HL-60 (cell line): ENCODE measurements around the gene SEC16B.
"Not testable (repeated sequence)": the region's sequence is repeated elsewhere in the genome, so short reads cannot be mapped to it uniquely, and the experiment has no call there.

Experiments
- DNase-seq, 2 experiments: peaks; one replicate each; pipeline ENCODE4 v3.0.0-alpha.2; 2010 to 2020; ENCODE audit warnings: low read depth in 1 of 2, low spot score in 1 of 2
- H3K27ac ChIP-seq: fragments of 250-450 bp; sonication (Bioruptor Pico); replicated peaks from 2 replicates; pipeline ENCODE4 v1.5.1; 2020; ENCODE audit warnings: mild to moderate bottlenecking, moderate library complexity
- H3K27me3 ChIP-seq: fragments of 250-450 bp; sonication (Bioruptor Pico); 2 replicates; pipeline ENCODE4 v1.5.1; 2021; ENCODE audit warnings: mild to moderate bottlenecking, moderate library complexity; ENCODE audit not compliant: insufficient read depth, poor library complexity, severe bottlenecking
- H3K4me3 ChIP-seq: replicated peaks from 2 replicates; pipeline ENCODE4 v1.5.1; 2011; ENCODE audit warnings: mild to moderate bottlenecking, control low read depth, low read length; ENCODE audit not compliant: insufficient read depth
- CTCF ChIP-seq: IDR thresholded peaks from one replicate; pipeline ENCODE4 v1.5.1; 2011; ENCODE audit warnings: low read length, control low read depth, inconsistent platforms; ENCODE audit not compliant: insufficient read depth
- GABPA ChIP-seq: IDR thresholded peaks from 2 replicates; pipeline ENCODE4 v1.6.1; 2012; ENCODE audit warnings: low read depth
- POLR2AphosphoS5 ChIP-seq: IDR thresholded peaks from 2 replicates; pipeline ENCODE4 v1.6.1; 2012; ENCODE audit warnings: low read depth
- SPI1 ChIP-seq: IDR thresholded peaks from 2 replicates; pipeline ENCODE4 v1.6.1; 2012; ENCODE audit warnings: low read depth, mild to moderate bottlenecking, borderline replicate concordance
- TF ChIP-seq, protein P1 (sequence below): IDR thresholded peaks from 2 replicates; pipeline ENCODE4 v1.6.1; 2012; ENCODE audit warnings: low read depth; ENCODE audit not compliant: insufficient replicate concordance

SEC16B gene

DNA sequence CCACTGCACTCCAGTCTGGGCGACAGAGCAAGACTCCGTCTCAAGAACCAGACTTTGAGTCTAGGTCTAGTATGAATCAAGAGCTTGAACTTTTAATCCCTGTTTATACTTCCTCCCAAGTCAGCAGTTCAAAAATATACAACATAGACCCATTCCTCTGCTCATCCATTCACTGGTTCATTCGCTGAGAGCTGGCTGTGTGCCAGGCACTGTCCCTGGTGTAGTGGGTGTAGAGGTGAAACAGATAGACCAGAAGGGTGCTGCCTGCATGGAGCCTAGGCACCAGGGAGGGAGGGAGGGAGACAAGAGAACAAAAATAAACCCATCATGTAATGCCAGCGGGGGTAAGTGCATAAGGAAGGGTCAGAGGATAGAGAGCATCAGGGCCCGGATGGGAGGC lies 25.5 kb upstream of the SEC16B start:
- Histone ChIP-seq H3K27me3 (no peaks in the 10 kb centered on the region), H3K27ac (no peak overlapping the region), H3K4me3 (no peak overlapping the region)
- TF ChIP-seq SPI1 = no peak
- TF ChIP-seq, protein P1, sequence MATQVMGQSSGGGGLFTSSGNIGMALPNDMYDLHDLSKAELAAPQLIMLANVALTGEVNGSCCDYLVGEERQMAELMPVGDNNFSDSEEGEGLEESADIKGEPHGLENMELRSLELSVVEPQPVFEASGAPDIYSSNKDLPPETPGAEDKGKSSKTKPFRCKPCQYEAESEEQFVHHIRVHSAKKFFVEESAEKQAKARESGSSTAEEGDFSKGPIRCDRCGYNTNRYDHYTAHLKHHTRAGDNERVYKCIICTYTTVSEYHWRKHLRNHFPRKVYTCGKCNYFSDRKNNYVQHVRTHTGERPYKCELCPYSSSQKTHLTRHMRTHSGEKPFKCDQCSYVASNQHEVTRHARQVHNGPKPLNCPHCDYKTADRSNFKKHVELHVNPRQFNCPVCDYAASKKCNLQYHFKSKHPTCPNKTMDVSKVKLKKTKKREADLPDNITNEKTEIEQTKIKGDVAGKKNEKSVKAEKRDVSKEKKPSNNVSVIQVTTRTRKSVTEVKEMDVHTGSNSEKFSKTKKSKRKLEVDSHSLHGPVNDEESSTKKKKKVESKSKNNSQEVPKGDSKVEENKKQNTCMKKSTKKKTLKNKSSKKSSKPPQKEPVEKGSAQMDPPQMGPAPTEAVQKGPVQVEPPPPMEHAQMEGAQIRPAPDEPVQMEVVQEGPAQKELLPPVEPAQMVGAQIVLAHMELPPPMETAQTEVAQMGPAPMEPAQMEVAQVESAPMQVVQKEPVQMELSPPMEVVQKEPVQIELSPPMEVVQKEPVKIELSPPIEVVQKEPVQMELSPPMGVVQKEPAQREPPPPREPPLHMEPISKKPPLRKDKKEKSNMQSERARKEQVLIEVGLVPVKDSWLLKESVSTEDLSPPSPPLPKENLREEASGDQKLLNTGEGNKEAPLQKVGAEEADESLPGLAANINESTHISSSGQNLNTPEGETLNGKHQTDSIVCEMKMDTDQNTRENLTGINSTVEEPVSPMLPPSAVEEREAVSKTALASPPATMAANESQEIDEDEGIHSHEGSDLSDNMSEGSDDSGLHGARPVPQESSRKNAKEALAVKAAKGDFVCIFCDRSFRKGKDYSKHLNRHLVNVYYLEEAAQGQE = no peak
- TF ChIP-seq CTCF = no peak
- TF ChIP-seq POLR2AphosphoS5 = no peak
- no peak for TF ChIP-seq GABPA
- DNase-seq = no peak

DNA sequence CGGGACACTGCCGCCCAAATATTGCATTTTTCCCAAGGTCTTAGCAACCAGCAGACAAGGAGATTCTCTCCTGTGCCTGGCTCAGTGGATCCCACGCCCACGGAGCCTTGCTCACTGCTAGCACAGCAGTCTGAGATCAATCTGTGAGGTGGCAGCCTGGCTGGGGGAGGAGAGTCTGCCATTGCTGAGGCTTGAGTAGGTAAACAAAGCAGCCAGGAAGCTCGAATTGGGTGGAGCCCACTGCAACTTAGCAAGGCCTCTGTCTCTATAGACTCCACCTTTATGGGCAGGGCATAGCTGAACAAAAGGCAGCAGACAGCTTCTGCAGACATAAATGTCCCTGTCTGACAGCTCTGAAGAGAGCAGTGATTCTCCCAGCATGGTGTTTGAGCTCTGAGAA lies 16.4 kb upstream of the SEC16B start:
- H3K4me3 ChIP-seq, H3K27me3 ChIP-seq, H3K27ac ChIP-seq, DNase-seq: not testable (repeated sequence)

- Histone ChIP-seq H3K27ac (no peak overlapping the region), H3K27me3 (no peaks in the 10 kb centered on the region), H3K4me3 (no peak overlapping the region)
- TF ChIP-seq POLR2AphosphoS5 = no peak
- no peak for TF ChIP-seq CTCF
- TF ChIP-seq GABPA = no peak
- TF ChIP-seq SPI1 = no peak
- TF ChIP-seq, protein P1 = no peak
- DNase-seq = no peak
Measured at GRCh38 chr1:177984761-177985160, 14.9 kb upstream of the SEC16B start.

- DNase-seq = no peak
- no peaks in the 10 kb centered on the region for H3K27me3 ChIP-seq
- H3K27ac ChIP-seq = no peak overlapping the region
- TF ChIP-seq SPI1 = no peak
- TF ChIP-seq POLR2AphosphoS5 = no peak
- no peak for TF ChIP-seq CTCF
- TF ChIP-seq, protein P1 = no peak
- TF ChIP-seq GABPA = no peak
- no peak overlapping the region for H3K4me3 ChIP-seq
Measured at GRCh38 chr1:177984136-177984525, 14.3 kb upstream of the SEC16B start.
